Neural progenitor cell (in vitro differentiated cells): ENCODE data around the gene CTSO. TPM values are rescaled to one million over a fixed set of nuclear protein-coding genes. Genes with fewer than 3 reads are reported as not detected.
"Not testable (repeated sequence)": the region's sequence is repeated elsewhere in the genome, so short reads cannot be mapped to it uniquely, and the experiment has no call there.

ENCODE experiments used
- DNase-seq: peaks from one replicate; pipeline ENCODE4 v3.0.0-alpha.2; 2016; ENCODE audit warnings: low spot score
- H2AFZ ChIP-seq: fragments of 200-600 bp; sonication (generic); replicated peaks from 2 replicates; pipeline ENCODE4 v1.6.1; 2016; ENCODE audit warnings: antibody characterized with exemption
- H3F3A ChIP-seq: fragments of 200-600 bp; sonication (generic); 2 replicates; pipeline ENCODE4 v1.6.1; 2016; ENCODE audit warnings: antibody characterized with exemption, low read depth
- H3K27ac ChIP-seq: fragments of 200-600 bp; sonication (generic); 2 replicates; pipeline ENCODE4 v1.5.1; 2016; ENCODE audit warnings: mild to moderate bottlenecking
- H3K27me3 ChIP-seq: fragments of 200-600 bp; sonication (generic); 2 replicates; pipeline ENCODE4 v1.6.1; 2016; ENCODE audit warnings: mild to moderate bottlenecking, moderate library complexity
- H3K36me3 ChIP-seq: fragments of 200-600 bp; sonication (generic); 2 replicates; pipeline ENCODE4 v1.5.1; 2016
- H3K4me1 ChIP-seq: fragments of 200-600 bp; sonication (generic); 2 replicates; pipeline ENCODE4 v1.6.1; 2016; ENCODE audit warnings: mixed run types
- H3K4me2 ChIP-seq: fragments of 200-600 bp; sonication (generic); 2 replicates; pipeline ENCODE4 v1.6.1; 2016
- H3K4me3 ChIP-seq: fragments of 200-600 bp; sonication (generic); 2 replicates; pipeline ENCODE4 v1.5.1; 2016
- H3K79me2 ChIP-seq: fragments of 200-600 bp; sonication (generic); 2 replicates; pipeline ENCODE4 v1.6.1; 2016; ENCODE audit warnings: low read depth
- H3K9ac ChIP-seq: fragments of 200-600 bp; sonication (generic); 2 replicates; pipeline ENCODE4 v1.6.1; 2016
- H3K9me3 ChIP-seq: fragments of 200-600 bp; sonication (generic); 2 replicates; pipeline ENCODE4 v1.5.1; 2016; ENCODE audit warnings: low read depth
- H4K20me1 ChIP-seq: fragments of 200-600 bp; sonication (generic); 2 replicates; pipeline ENCODE4 v1.6.1; 2016; ENCODE audit warnings: low read depth
- H3K27ac Mint-ChIP-seq: 3 replicates; pipeline ENCODE4 v1.8.0; 2021; ENCODE audit warnings: mixed read lengths
- H3K27me3 Mint-ChIP-seq: 2 replicates; pipeline ENCODE4 v1.8.0; 2022; ENCODE audit warnings: low read depth, mild to moderate bottlenecking, inconsistent platforms, moderate library complexity, mixed read lengths; ENCODE audit not compliant: insufficient read depth
- H3K36me3 Mint-ChIP-seq: 3 replicates; pipeline ENCODE4 v1.8.0; 2021; ENCODE audit warnings: mixed read lengths
- H3K4me1 Mint-ChIP-seq: 3 replicates; pipeline ENCODE4 v1.8.0; 2021; ENCODE audit warnings: mixed read lengths
- H3K4me3 Mint-ChIP-seq: 3 replicates; pipeline ENCODE4 v1.8.0; 2021; ENCODE audit warnings: mild to moderate bottlenecking, moderate library complexity, mixed read lengths
- H3K9me3 Mint-ChIP-seq: 3 replicates; pipeline ENCODE4 v1.8.0; 2020; ENCODE audit warnings: mixed read lengths
- CTCF ChIP-seq: fragments of 200-600 bp; sonication (generic); IDR thresholded peaks from 2 replicates; pipeline ENCODE4 v1.5.1; 2017; ENCODE audit warnings: antibody characterized with exemption, mild to moderate bottlenecking
- EZH2 ChIP-seq: fragments of 200-600 bp; sonication (generic); IDR thresholded peaks from 2 replicates; pipeline ENCODE4 v1.6.1; 2017; ENCODE audit warnings: antibody characterized with exemption, mild to moderate bottlenecking, moderate library complexity
- EZH2phosphoT487 ChIP-seq: fragments of 200-600 bp; sonication (generic); IDR thresholded peaks from 2 replicates; pipeline ENCODE4 v1.6.1; 2017; ENCODE audit warnings: antibody characterized with exemption
- total RNA-seq: library from RNA; depleted of rRNA; stranded (reverse); fragments of >200 nt; gene quantifications from 2 replicates; pipeline ENCODE4 v1.2.3, GENCODE V29; 2015; ENCODE audit warnings: low replicate concordance

CTSO gene
- total RNA-seq, 1 donor from 2014 or later, result 3.2 TPM

DNA sequence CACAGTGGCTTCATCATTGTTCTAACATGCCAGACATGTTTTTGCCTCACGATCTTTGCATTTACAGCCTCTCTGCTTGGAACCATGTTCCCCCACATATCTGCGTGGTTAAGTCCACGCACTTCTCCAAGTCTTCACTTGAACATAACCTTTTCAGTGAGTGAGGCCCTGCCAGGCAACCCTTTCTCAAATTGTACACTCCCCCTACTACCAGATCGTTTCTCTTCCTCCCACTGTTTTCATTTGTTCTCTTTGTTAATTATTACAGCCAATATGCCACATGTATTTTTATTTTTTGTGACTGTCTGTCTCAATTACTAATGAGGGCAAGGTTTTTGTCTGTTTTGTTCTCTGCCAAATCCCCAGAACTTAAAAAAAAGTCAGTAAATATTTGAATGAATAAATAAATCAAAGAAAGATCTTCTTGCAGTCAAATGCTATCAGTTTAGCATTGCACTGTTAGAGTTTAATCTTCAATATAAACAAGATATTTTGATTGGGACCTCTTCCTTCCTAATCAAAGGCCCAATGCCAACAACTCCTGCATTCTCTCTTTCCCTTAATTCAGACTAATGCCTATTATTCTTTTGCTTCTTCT, 18.2 kb downstream of the CTSO start:
- no peaks in the 10 kb centered on the region for H3K27me3 ChIP-seq
- H3K9me3 Mint-ChIP-seq, result peaks cover 7% of the 10 kb centered on the region
- no peaks in the 10 kb centered on the region for H3K9me3 ChIP-seq
- peaks cover 6% of the 10 kb centered on the region for H3K4me1 Mint-ChIP-seq
- H3K27ac Mint-ChIP-seq, result no peak overlapping the region
- H3K27me3 Mint-ChIP-seq, result no peaks in the 10 kb centered on the region
- H2AFZ ChIP-seq, result no peak overlapping the region
- H3F3A ChIP-seq, result no peaks in the 10 kb centered on the region
- H3K4me3 Mint-ChIP-seq, result no peak overlapping the region
- H4K20me1 ChIP-seq, result no peaks in the 10 kb centered on the region
- H3K27ac ChIP-seq, result no peak overlapping the region
- H3K4me3 ChIP-seq, result no peak overlapping the region
- TF ChIP-seq EZH2, result no peak
- TF ChIP-seq CTCF, result no peak
- no peak for TF ChIP-seq EZH2phosphoT487
- H3K9ac ChIP-seq, result no peak overlapping the region
- H3K36me3 ChIP-seq, result no peaks in the 10 kb centered on the region
- no peak for DNase-seq
- no peaks in the 10 kb centered on the region for H3K36me3 Mint-ChIP-seq
- H3K4me1 ChIP-seq, result no peaks in the 10 kb centered on the region
- no peak overlapping the region for H3K4me2 ChIP-seq
- H3K79me2 ChIP-seq, result no peaks in the 10 kb centered on the region

DNA sequence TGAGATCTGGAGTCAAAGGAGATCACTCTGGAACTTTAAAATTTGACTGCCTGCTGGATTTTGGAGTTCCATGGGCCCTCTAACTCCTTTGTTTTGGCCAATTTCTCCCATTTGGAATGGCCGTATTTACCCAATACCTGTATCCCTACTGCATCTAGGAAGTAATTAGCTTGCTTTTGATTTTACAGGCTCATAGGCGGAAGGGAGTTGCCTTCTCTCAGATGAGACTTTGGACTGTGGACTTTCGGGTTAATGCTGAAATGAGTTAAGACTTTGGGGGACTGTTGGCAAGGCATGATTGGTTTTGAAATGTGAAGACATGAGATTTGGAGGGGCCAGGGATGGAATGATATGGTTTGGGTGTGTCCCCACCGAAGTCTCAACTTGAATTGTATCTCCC, 19.0 kb downstream of the CTSO start:
- H3K79me2 ChIP-seq, DNase-seq, H3K36me3 ChIP-seq, H3K4me3 Mint-ChIP-seq, H3K4me1 ChIP-seq, H3K27ac Mint-ChIP-seq, H3K9ac ChIP-seq, H3K4me3 ChIP-seq, H3F3A ChIP-seq, H3K4me1 Mint-ChIP-seq, H3K36me3 Mint-ChIP-seq, H3K9me3 Mint-ChIP-seq, H3K27me3 ChIP-seq, H4K20me1 ChIP-seq, H3K27me3 Mint-ChIP-seq, H3K9me3 ChIP-seq, H3K4me2 ChIP-seq, H2AFZ ChIP-seq, H3K27ac ChIP-seq: not testable (repeated sequence)

DNA sequence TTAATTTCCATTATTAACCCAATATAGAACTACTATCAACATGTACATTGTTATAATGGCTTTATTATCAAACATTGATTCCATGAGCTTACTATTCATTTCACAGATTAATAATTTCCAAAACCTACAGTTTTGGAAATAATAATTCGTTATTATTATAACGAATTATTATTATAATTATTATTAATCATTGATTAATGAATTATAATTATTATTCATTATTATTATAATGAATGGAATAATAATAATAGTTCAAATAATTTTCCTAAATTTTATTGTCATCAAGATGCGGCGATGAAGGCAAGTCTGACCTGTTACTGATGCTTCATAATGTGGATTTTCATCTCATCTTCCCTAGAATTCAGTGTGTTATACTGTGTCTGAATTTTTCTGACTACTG, 22.0 kb downstream of the CTSO start:
- Mint-ChIP-seq H3K36me3 (peaks cover 1% of the 10 kb centered on the region), H3K9me3 (peaks cover 8% of the 10 kb centered on the region)

More for the DNA sequence above, 22.0 kb downstream of the CTSO start:
- H3K4me3 Mint-ChIP-seq, result no peak overlapping the region
- Histone ChIP-seq H4K20me1 (no peaks in the 10 kb centered on the region), H3K4me3 (no peak overlapping the region), H3K27ac (no peak overlapping the region), H3K9me3 (no peaks in the 10 kb centered on the region), H2AFZ (no peak overlapping the region), H3K27me3 (no peaks in the 10 kb centered on the region), H3K79me2 (no peaks in the 10 kb centered on the region), H3K4me1 (no peaks in the 10 kb centered on the region), H3F3A (no peaks in the 10 kb centered on the region), H3K9ac (no peak overlapping the region), H3K36me3 (no peaks in the 10 kb centered on the region), H3K4me2 (no peak overlapping the region)
- no peak for DNase-seq
- peaks cover 6% of the 10 kb centered on the region for H3K4me1 Mint-ChIP-seq
- no peaks in the 10 kb centered on the region for H3K27me3 Mint-ChIP-seq
- no peak overlapping the region for H3K27ac Mint-ChIP-seq
- no peak for TF ChIP-seq EZH2
- TF ChIP-seq EZH2phosphoT487, result no peak
- TF ChIP-seq CTCF, result no peak
